ENCODE results near the gene TCTN1. TPM values are rescaled to one million over a fixed set of nuclear protein-coding genes. Genes with fewer than 3 reads are reported as not detected.

TCTN1 gene
- total and polyA plus RNA-seq, 2 of the 4 experiments (the other 2 are of a cell fraction), result 11.7 to 18.8 TPM

- Histone ChIP-seq H2BK15ac (ENCODE audit: low read depth, low read length) (no peak overlapping the region), H3K14ac (replicated peaks; ENCODE audit: low read depth, low read length) (peak overlapping the region; percentile 63), H3K23ac (ENCODE audit: low read depth, low read length) (peak overlapping the region; percentile 83), H3K36me3 (ENCODE audit: control insufficient read depth, insufficient read depth, low read length) (no peaks in the 10 kb centered on the region), H2AFZ (replicated peaks; ENCODE audit: low read length, poor library complexity) (no peak overlapping the region), H3K9ac (ENCODE audit: low read depth, low read length) (no peak overlapping the region), H4K91ac (ENCODE audit: insufficient read depth, low read depth, low read length) (no peak overlapping the region), H3K56ac (ENCODE audit: extremely low read depth, insufficient read depth, low read length) (no peak overlapping the region), H3K9me1 (ENCODE audit: insufficient read depth, low read length) (peaks cover 10% of the 10 kb centered on the region), H3K4me2 (ENCODE audit: low read depth, low read length) (peak overlapping the region; percentile 60; the same call in 1 of the 2 replicates), H4K20me1 (ENCODE audit: insufficient read depth, low read length) (peaks cover 54% of the 10 kb centered on the region), H3K4me1 (ENCODE audit: control insufficient read depth, insufficient read depth, low read length) (peaks cover 11% of the 10 kb centered on the region), H3K9me3 (ENCODE audit: control insufficient read depth, insufficient read depth, low read length) (no peaks in the 10 kb centered on the region), H2BK20ac (ENCODE audit: low read depth, low read length) (peak overlapping the region; percentile 38; the same call in 1 of the 2 replicates), H3K27me3 (ENCODE audit: control insufficient read depth, insufficient read depth, low read length) (no peaks in the 10 kb centered on the region), H3K18ac (ENCODE audit: low read depth, low read length) (no peak overlapping the region), H3K4ac (ENCODE audit: low read depth, low read length) (peak overlapping the region; percentile 60), H2BK120ac (ENCODE audit: low read depth, low read length) (peak overlapping the region; percentile 60), H3K4me3 (ENCODE audit: insufficient read depth, low read depth, low read length) (no peak overlapping the region), H4K5ac (ENCODE audit: low read depth, low read length) (no peak overlapping the region), H4K8ac (ENCODE audit: low read depth in 2 of 2, low read length in 2 of 2) (no peak overlapping the region), H2BK5ac (ENCODE audit: low read depth, low read length, poor library complexity, severe bottlenecking) (no peak overlapping the region), H3K79me1 (ENCODE audit: low read depth in 1 of 2, low read length in 2 of 2) (peaks cover 17 to 61% of the 10 kb centered on the region in 2 experiments), H2AK5ac (ENCODE audit: low read depth, low read length) (peak overlapping the region; percentile 80), H2AK9ac (replicated peaks; ENCODE audit: low read depth, low read length, poor library complexity) (peak overlapping the region; percentile 57), H3K27ac (ENCODE audit: insufficient read depth, low read length) (no peak overlapping the region)
- in situ Hi-C loops (cut with MboI; ENCODE audit: low sequenced_read_pairs), result no loop called here
- no peak for ATAC-seq (ENCODE audit: low read depth)
- no peak for DNase-seq
- intact Hi-C loops (cut with micrococcal nuclease), result no loop called here
- dilution Hi-C loops (cut with HindIII; ENCODE audit: low sequenced_read_pairs, unreplicated experiment), result no loop called here
- ChIA-PET POLR2A (ENCODE audit: unreplicated experiment) (no interaction called here), CTCF (interaction anchor here (0.6 kb wide), 1 partner anchor 273 kb away, joined by 3 read pairs; no protein-coding TSS in a partner anchor)
- no peak for TF ChIP-seq MAZ (IDR thresholded peaks at IDR 0.05; ENCODE audit: borderline replicate concordance, low read depth, low read length)
- TF ChIP-seq CEBPB (IDR thresholded peaks at IDR 0.05; ENCODE audit: low read depth, low read length), result 0 out of 2 replicates have a peak, but pooled peaks have one; percentile 6
- no peak for TF ChIP-seq CTCF (conservative IDR thresholded peaks at IDR 0.05; ENCODE audit: low read depth, low read length)
- no peak for TF ChIP-seq CHD1 (IDR thresholded peaks at IDR 0.05; ENCODE audit: low read depth, low read length)
- WGBS, 2 experiments (ENCODE audit: extremely low coverage in 2 of 2, insufficient read length in 1 of 2), result 100% methylated on average over 1 of the region's 13 CpGs; no CpG with 5 or more reads in 1 of the 2 experiments
- no TSS peak for BruUV-seq (replicated peaks)
Observed at GRCh38 chr12:110578694-110579534, 35.0 kb upstream of the TCTN1 start.

Data from IMR-90 (cell line).